ENCODE measurements around the gene GARIN5B. TPM values are rescaled to one million over a fixed set of nuclear protein-coding genes. Genes with fewer than 3 reads are reported as not detected.
A peak's percentile ranks its signal among the peaks of the same experiment; 100 is the strongest.

The GARIN5B gene
- total RNA-seq, 3 donors from 2014 or later = not detected

DNA sequence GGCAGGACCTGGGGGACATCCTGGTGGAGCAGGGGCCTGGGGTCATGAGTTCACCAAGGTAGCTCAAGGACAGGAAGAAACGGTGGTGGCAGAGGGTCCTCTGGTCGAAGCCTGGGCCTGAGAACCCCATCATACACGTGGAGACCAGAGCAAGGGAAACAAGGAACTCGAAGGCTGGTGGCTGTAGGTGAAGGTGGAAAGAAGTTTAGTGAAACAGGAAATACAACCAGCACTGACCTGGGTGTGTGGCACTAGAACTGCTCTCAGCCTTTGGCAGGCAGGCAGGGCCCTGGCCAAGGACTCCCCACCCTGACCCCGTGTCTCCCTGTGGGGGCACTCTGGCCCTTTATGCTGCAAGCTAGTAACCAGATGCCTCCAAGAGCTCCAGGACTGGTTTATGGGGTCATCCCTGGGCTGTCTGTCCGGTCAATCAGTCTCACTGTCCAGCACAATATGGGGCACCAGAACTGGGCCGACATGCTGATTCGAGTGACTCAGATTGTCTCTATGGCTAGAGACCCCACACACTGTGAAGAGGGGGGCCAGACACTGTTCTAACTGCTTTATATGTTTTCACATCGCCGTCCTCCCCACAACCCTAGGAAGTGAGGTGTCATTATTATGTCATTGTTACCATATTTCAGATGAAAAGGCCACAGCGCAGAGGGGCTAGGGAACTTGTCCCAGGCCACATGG lies 12.3 kb downstream of the GARIN5B start:
- no peak for TF ChIP-seq CTCF (IDR thresholded peaks at IDR 0.05)
- no peak overlapping the region for H3K4me3 ChIP-seq
- peaks cover 21% of the 10 kb centered on the region for H3K4me1 ChIP-seq (ENCODE audit: low read depth)
- H3K36me3 ChIP-seq (ENCODE audit: low read depth) = no peaks in the 10 kb centered on the region
- H3K9me3 ChIP-seq = no peaks in the 10 kb centered on the region
- DNase-seq (peak in 1 of 3 donors; percentile 55), ATAC-seq (peak; percentile 29)
- intact Hi-C loops (cut with DNase I, micrococcal nuclease) = no loop called here

GRCh38 chr19:55348317-55349034 lies 14.6 kb downstream of the GARIN5B start:
- Histone ChIP-seq H3K9me3 (no peaks in the 10 kb centered on the region), H3K4me1 (ENCODE audit: low read depth) (peaks cover 13% of the 10 kb centered on the region), H3K4me3 (no peak overlapping the region), H3K36me3 (ENCODE audit: low read depth) (no peaks in the 10 kb centered on the region)
- no peak for TF ChIP-seq CTCF (IDR thresholded peaks at IDR 0.05)
- intact Hi-C loops (cut with DNase I, micrococcal nuclease) = no loop called here
- DNase-seq (no peak), ATAC-seq (no peak)

DNA sequence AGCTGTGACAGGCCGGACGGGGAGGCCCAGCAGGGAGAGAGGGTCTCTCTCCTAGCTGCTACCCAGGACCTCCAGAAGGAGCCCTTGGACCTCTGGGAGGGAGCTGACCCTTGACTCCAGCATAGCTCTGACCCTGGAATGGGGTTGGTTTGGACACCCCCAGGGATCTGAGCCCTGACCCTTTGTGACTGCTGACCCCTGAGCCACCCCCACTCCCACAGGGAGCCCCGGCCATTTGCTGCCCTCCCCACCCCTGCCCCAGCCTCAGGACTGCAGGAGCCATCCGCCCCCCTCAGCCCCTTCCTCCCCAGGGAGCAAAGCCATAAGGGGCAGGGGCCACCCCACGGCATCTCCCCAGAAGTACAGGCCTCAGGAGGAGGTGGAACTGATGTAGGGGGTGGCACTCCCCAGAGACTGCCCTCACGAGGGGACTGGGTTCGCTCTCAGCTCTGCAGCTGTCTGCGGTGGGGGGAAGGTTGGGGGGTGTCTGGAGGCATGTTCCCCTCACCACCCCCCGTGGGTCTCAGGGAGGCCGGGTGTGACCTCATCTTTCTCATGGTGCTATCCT lies 15.5 kb downstream of the GARIN5B start:
- no peaks in the 10 kb centered on the region for H3K9me3 ChIP-seq
- DNase-seq (peak in 1 of 3 donors; percentile 42), ATAC-seq (no peak)
- no peak overlapping the region for H3K4me3 ChIP-seq
- intact Hi-C loops (cut with DNase I, micrococcal nuclease) = no loop called here
- H3K4me1 ChIP-seq (ENCODE audit: low read depth) = peaks cover 8% of the 10 kb centered on the region
- TF ChIP-seq CTCF (IDR thresholded peaks at IDR 0.05) = no peak
- H3K36me3 ChIP-seq (ENCODE audit: low read depth) = no peaks in the 10 kb centered on the region

- intact Hi-C loops (cut with DNase I, micrococcal nuclease) = no loop called here
- ATAC-seq (no peak), DNase-seq (peak in 1 of 3 donors; percentile 52)
- TF ChIP-seq CTCF (IDR thresholded peaks at IDR 0.05) = no peak
- Histone ChIP-seq H3K9me3 (no peaks in the 10 kb centered on the region), H3K4me3 (no peak overlapping the region), H3K36me3 (ENCODE audit: low read depth) (no peaks in the 10 kb centered on the region), H3K4me1 (ENCODE audit: low read depth) (peaks cover 8% of the 10 kb centered on the region)
Observed at GRCh38 chr19:55346725-55347441, 16.2 kb downstream of the GARIN5B start.

GRCh38 chr19:55345818-55346724 lies 17.0 kb downstream of the GARIN5B start:
- DNase-seq (peak; percentile 72 to 84 (median 78)), ATAC-seq (peak; percentile 72)
- intact Hi-C loops (cut with DNase I, micrococcal nuclease) = no loop called here
- H3K4me3 ChIP-seq = no peak overlapping the region
- TF ChIP-seq CTCF (IDR thresholded peaks at IDR 0.05) = no peak
- H3K9me3 ChIP-seq = no peaks in the 10 kb centered on the region
- peaks cover 13% of the 10 kb centered on the region for H3K4me1 ChIP-seq (ENCODE audit: low read depth)
- H3K36me3 ChIP-seq (ENCODE audit: low read depth) = no peaks in the 10 kb centered on the region

All from mucosa of descending colon (tissue), 3 donors.